Activated CD4-positive, alpha-beta T cell treated with anti-CD3 and anti-CD28 coated beads, Interleukin-2, amount 50 U/mL, for 24 hours (primary cell): ENCODE measurements around the gene SYPL2.
"Not testable (repeated sequence)": the region's sequence is repeated elsewhere in the genome, so short reads cannot be mapped to it uniquely, and the experiment has no call there.

ENCODE experiments used
- DNase-seq, 2 donors: peaks; one replicate each; pipeline ENCODE4 v3.0.0-alpha.2; 2020; ENCODE audit warnings: low read depth in 1 of 2, low spot score in 1 of 2

Gene SYPL2

DNA sequence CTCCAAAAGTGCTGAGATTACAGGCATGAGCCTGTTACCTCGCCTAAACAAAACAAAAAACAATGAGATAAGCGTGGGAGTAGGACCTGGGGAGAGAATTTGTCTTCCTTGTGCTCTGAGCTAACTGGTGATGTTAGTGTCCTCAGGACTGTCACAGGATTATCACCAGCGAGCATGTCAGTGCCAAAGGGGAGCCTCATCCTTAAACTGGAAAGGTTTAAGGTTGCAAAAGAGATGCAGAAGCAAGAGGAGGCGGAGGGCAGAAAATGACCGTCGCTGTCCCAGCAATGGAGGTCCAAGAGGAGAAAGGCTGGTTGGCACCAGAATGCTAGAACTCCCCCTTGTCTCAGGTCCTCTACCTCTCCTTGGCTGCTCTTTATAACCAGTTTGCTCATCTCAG, 3.9 kb downstream of the SYPL2 start:
- no peak for DNase-seq

DNA sequence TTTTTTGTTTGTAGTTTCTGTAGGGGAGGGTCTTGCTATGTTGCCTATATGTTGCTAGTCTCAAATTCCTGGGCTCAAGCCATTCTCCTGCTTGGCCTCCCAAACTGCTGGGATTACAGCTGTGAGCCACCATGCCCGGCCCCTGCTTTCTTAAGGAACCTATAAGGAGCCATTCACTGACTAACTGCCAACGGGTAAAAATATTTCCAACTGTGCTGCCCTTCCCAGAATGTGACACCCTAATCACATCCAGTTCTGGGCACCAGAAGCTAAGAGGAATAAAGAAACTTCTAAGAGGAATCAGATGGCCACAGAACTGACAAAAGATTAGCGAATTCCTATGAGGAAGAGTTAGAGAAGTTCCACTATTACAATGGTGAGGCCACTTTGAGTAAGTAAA, 6.4 kb downstream of the SYPL2 start:
- DNase-seq, result no peak

DNA sequence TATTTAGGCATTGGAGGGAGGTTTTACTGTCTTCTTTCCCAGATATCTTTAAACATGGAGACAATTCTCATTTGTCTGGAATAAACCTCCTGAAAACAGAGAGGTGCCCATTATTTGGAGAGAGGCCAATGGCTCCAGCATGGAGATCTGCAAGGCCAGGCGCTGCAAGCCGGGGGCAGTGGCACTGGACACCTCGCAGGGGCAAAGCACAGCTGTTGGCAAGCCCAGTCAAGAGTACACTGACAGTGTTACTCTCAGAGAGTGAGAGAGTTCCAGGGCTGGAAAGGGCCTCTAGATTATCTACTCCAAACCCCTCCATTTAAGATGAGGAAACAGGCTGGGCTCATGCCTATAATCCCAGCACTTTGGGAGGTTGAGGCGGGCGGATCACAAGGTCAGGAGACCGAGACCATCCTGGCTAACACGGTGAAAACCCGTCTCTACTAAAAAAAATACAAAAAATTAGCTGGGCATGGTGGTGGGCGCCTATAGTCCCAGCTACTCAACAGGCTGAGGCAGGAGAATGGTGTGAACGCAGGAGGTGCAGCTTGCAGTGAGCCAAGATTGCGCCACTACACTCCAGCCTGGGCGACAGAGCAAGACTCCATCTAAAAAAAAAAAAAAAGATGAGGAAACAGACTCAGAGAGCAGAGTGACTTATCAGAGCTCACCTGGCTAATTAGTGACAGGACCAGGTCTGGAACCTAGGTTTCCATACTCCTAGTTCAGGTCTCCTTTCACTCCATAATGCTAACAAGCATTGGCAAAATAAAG, 7.1 kb downstream of the SYPL2 start:
- not testable (repeated sequence) for DNase-seq

DNA sequence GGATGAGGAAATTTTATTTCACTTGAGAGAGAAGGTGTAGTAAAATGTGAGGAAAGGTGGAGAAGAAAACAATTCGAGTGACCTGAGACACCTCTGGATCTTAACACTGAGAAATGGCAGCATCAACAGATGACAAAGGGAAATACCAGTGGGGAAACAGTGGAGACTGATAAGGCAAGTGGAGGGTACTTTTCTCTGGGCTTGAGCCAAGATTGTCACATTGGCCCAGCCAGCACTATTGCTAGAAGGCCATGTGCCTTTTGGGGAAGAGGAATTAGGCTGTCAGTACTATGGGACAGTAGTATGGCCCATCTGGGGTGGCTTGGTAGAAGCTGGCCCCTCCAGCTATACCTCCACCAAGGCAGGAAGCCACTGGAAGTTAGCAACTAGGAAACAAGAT, 8.4 kb downstream of the SYPL2 start:
- no peak for DNase-seq

DNA sequence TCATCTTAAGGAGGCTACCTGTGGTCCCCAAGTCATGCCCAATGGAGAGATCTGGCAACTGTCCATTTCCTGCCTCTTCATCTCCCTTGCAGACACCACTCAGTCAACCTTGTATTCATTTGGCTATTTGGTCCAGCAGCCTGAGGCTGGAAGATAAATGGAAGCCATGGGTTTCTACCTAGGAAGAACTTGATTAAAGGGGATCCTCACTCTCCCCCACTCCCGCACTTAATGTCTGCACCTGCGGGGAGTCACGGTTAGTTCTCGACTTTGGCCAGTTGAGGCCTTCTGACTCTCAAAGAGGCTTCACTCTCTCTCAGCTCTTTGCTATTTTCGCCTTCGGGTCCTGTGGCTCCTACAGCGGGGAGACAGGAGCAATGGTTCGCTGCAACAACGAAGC, 8.9 kb downstream of the SYPL2 start:
- DNase-seq, result no peak

DNA sequence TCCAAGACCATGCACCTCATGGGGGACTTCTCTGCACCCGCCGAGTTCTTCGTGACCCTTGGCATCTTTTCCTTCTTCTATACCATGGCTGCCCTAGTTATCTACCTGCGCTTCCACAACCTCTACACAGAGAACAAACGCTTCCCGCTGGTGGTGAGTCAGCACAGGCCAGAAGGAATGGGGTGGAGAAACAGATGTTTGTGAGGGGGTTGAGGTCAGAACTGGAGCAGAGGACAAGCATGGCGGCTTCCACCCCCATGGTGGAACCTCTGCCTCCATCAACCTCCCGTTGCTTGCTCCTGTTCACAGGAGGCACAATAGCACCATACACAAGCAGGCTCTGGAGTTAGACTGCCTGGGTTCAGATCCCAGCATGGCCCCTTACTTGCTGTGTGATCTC, 10.5 kb downstream of the SYPL2 start:
- no peak for DNase-seq

DNA sequence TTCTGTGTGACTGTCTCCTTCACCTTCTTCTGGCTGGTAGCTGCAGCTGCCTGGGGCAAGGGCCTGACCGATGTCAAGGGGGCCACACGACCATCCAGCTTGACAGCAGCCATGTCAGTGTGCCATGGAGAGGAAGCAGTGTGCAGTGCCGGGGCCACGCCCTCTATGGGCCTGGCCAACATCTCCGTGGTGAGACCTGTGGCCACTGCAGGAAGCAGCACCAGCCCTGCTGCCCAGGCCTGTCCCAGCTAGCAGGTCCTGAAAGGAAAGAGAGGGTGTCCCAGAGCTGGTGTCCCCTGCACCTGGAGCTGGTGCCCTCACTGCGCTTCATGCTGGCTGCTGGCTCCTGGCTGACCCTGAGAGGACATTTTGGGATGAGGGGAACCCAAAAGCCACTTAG, 11.5 kb downstream of the SYPL2 start:
- DNase-seq, result no peak

DNA sequence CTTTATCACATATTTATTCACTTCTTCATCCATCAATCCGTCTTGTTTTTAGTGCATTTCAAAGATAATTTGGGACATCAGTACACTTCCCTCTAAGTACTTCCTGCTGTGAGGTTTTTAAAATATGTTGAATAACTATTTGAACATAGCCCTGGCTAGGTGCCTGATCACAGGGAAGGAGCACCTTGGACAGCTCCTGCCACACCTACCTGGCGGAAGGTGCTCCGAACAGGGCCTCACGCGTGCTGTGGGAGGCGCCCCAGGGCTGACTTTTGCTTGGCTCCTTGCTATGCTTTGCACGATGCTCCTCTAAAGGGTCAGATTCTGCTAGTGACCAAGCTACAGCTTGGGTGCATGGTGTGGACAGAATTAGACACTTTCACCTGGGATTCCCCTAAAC, 12.5 kb downstream of the SYPL2 start:
- DNase-seq, result no peak

DNA sequence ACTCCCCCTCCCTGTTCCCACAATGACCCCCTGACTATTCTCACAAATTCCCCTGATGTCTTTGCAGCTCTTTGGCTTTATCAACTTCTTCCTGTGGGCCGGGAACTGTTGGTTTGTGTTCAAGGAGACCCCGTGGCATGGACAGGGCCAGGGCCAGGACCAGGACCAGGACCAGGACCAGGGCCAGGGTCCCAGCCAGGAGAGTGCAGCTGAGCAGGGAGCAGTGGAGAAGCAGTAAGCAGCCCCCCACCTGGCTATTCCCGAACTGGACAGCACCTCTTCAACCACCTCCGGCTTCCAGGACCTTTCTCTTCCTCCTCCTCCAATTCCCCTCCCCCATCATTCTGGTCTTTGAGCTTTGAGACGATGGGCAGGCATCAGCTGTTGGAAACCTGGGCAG, 13.0 kb downstream of the SYPL2 start:
- no peak for DNase-seq

DNA sequence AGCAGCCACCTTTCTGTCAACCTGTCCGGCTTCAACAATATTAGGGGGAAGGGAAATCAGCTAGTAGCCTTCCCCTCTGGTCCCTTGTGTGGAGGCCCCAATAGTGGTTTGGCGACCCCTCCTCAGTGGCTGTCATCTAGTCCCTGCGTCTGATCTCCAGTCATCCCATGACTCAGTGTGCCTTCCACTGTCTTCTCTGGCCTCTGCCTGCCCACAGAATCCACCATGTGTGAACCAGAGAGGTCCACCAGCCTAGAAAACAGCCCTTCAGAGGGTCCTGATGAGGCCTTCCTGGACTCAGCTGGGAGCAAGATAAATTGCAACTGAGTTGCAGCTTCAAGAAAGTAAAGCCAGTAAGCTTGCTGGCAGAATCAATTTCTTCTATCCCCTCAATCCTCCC, 13.6 kb downstream of the SYPL2 start:
- DNase-seq, result no peak

DNA sequence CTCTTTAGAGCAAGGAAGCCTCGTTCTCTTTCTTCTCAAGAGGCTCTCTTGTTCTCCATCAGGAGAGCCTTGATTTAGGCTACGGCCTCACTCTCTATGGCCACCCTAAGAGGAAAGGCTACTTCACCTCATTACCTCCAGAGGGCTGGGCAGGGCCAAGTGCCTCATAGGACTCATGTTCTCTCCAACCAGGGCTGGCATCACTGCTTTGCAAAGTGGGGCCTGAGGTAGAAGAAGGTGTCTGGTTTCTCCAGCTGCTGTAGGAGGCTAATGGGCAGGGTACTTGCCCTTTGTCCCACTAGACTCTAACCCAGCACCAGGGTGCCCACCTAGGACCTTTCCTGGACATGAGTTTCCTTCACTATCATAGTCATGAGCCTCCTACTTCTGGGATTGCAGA, 15.3 kb downstream of the SYPL2 start:
- no peak for DNase-seq

DNA sequence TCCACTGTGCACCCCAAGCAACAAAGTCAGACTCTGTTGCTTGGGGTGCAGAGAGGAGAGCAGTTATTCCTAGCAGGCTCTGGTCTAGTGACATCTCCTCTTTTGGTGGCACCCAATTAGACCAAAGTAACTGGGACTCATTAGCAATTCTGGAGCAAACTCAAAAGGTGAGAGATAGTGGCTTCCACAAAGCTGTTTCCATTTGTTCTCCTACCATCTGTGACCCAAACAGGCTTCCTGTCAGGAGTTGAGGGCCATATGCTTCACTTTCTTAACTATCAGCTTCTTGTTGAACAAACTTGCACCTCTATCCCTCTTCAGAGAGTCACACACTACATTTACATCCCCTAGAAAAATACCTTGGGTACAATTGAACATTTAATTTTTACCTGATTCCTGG, 15.9 kb downstream of the SYPL2 start:
- DNase-seq, result no peak

DNA sequence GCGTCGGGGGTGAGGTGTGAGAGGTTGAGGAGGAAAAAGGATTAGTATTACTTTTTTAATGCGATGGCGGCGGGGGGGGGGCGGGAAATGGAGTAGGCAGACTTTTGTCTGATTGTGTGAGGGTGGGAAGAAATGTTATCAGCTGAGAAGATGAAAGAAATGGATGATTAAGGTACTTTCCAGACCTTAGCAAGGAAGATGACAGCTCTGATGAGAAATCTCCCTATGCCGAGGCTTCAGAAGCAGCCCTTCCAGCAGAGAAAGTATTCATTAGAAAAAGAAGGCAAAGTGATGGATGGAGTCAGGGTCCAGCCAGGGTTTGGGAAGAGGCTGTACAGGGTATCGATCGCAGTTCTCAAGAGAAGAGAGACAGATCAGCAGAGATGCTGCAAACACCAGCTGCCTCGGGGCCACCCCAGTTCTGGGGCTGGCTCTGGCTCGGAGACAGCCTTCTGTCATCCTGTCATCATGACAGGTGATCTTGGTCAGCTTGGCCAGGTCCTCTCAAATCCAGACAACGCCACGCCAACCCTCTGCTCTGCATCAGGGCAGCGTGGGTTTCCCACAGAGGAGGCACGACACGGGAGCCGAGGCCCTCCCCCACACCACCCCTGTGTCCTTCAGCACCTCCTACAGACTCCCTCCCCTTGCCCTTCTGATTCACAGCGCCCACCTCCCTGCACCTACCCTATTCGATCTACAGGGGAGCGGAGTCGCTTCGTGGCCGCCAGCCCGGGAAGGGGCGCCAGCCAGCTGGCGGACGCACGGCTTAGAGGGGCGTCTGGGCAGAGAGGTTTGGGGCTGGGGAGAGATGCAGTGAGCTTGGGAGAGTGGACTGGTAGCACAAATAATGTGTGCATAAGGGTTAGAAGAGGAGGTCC, 16.7 kb downstream of the SYPL2 start:
- no peak for DNase-seq

DNA sequence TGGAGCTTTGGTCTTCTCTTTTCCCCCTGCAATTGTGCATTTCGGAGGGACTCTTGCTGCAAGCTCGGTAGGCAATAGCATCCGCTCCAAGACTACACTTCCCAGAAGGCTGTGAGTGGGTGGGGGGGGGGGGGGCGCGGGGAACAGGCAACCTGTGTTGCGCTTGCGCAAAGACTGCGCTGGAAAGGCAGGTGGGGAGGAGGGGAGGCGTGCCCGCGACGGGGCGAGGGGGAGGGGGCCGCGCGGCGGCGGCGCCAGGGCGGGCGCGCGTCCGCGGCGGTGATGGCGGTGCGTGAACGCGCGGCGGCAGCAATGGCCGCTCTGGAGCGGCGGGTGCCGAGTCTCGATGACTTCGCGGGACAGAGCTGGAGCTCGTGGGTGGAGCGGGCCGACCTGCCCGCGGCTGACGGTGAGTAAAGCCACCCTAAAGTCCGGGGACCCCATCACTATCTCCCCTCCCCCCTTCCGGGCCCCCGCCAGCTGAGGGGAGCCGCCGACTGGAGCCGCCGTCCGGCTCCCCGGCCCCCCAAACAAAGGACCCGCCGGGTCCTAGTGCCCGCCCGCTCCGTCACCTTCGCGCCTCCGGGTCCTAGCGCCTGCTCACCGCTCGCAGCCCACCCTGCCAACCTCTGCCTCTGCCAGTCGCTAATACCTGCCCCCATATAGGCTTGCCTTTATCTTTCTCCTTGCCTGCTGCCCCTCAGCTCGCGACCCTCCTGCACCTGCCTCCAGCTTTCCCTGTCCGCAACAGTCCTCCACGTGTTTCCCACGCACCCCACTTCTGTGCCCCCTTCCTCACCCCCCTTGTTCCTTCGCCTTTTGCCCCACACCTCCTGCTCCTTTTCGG, 17.5 kb downstream of the SYPL2 start, which contains the start of gene ATXN7L2:
Gene ATXN7L2 (plus strand): TSS at position 234 of the 847 bp plus-strand sequence. CDS start 49 bp downstream, at position 283.
- DNase-seq, result peak; percentile 80 to 87

DNA sequence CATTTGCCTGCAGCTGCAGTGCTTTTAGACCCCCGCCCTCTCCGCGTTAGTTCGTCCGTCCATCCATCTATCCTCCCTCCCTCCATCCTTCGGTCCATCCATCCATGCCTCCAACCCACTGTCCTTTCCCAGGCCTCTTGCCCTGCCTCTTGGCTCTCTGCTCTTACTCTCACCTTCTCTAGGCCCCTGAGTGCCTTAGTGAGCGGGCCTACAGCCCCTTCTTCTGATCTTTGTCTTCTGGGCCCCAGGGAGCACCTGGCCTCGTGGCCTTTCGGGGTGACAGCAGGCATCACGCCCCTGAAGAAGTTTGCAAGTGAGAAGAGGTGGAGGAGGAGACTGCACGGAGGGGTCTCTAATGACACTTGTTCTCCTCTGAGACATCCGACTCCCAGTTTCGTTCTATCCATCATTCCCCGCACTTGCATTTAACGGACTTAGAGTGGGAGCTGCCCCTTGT, 18.2 kb downstream of the SYPL2 start:
- no peak for DNase-seq

DNA sequence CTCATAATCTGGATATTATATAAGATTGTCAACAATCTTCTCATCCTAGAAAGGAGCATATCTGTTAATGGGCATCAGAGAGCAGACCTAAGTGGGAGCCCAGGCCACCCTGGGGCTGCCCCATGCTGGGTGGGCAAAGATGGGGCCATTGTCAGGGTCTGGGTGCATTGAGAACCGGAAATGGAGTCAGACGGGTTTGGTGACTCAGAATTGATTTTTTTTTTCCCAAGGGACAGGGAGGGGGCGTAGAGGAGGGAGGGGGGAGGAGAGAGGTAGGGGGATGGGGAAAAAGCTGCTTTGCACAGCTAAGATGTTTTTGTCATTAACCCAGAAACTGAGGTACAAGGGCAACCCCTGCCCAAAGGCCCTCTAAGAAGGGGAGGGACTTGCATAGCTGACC, 18.7 kb downstream of the SYPL2 start:
- no peak for DNase-seq

DNA sequence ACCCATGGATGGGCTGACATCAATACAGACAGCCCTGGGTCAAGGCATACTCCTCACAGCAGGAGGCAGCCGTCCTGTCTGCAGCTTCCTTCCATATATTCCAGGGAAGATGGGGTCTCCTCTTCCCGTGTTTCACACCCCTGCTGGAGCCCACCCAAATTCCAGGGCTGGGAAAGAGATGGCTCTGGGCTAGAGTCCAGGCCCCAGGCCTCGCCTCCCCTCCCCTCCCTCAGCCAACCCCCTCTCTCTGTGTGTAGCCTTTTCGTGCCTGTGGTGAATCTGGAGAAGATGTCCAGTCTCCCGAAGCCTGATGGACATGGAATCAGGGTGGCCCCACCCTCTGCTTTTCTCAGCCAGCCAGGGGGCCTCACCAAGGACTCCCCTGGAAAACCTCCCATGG, 20.9 kb downstream of the SYPL2 start:
- DNase-seq, result no peak

DNA sequence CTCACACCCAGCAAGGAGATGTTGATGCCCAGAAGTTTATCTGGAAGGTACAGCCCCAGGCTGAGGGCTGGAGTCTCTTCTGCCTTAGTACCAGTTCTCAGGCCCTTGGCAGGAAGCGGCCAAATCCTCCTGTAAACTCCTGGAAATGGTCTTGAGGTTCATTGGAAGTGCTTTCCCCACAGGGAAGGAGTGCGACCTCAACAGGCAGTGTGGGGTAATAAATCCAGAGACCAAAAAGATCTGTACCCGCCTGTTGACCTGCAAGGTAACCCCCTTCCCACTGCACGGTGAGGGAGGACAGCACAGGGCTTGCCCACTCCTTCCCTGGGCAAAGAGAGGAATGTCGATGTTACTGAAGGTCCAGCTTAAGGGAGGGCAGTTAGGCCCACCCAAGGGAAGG, 21.9 kb downstream of the SYPL2 start:
- DNase-seq, result no peak

DNA sequence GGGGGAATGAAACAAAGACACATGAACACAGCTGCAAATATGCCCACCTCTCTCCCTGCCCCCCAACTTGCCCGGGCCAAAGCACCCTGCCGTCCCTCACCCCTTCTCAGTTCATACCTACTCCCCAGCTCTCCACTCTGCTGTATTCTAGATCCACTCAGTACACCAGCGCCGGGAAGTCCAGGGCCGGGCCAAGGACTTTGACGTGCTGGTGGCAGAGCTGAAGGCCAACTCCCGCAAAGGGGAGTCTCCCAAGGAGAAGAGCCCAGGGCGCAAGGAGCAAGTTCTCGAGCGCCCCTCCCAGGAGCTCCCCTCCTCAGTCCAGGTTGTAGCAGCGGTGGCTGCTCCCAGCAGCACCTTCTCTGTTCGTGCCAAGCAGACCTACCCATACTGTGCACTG, 22.4 kb downstream of the SYPL2 start:
- no peak for DNase-seq

DNA sequence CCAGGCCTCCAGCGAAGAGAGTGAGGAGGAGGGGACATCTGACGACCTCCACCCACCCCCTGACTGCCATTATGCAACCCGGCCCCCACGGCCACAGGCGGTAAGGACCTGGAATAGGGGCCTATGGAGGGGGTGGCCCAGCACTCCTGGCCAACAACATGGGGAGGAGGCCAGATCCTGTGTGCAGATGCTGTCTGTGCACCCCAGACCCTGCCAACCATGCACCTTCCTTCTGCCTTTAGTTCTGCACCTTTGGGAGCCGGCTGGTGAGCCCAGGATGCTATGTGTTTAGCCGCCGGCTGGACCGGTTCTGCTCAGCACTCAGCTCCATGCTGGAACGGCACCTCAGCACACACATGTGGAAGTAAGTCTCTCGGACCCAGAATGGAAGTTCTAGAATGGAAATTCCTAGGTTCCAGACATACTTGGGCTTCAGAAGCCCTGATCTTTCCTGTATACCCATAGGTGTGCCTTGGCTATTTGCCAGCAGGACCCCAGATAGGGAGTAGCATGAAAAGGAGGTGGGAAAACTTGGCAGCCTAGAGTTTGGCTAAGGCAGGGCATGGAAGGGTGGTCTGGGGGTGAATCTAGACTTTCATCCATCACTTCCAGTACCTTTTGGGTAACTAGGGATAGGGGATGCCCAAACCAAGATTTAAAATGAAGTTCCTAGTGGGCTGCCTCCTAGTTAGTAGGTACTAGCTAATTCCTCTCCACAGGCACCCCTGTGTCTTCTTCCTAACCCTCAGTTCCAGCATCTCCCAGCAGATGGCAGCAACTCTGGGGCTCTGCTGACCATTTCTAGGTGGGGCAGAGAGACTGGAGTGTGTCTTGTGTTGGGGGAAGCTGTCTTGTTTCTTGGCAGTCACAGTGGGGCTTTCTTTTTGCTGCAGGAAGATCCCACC, 23.9 kb downstream of the SYPL2 start:
- DNase-seq, result peak; percentile 46 to 61
